IMR-90 (cell line): ENCODE results near the gene ARMH3. TPM values are rescaled to one million over a fixed set of nuclear protein-coding genes. Genes with fewer than 3 reads are reported as not detected.

Experiments
- ATAC-seq: fragments of 200-7000 bp; cut with Tn5 transposase; 2 replicates; pipeline ENCODE4 v1.9.1; 2020; ENCODE audit warnings: low read depth, mild to moderate bottlenecking, moderate library complexity
- BruUV-seq: library from RNA; stranded (reverse); fragments of 400-500 nt; replicated peaks from 2 replicates; lab custom pipeline; 2021; lab: Mats Ljungman, UMichigan
- CTCF ChIA-PET: fragments of 300-600 bp; formaldehyde crosslinking; extraction: SDS; loops from one replicate; lab custom pipeline; 2021; ENCODE audit warnings: antibody characterized with exemption; lab: Yijun Ruan, JAX
- POLR2A ChIA-PET: fragments of 300-600 bp; sonication (Branson Sonifier 250); formaldehyde crosslinking; loops from one replicate; lab custom pipeline; 2022; ENCODE audit warnings: antibody characterized with exemption; ENCODE audit not compliant: unreplicated experiment; lab: Charles Lee
- DNase-seq: peaks from one replicate; pipeline ENCODE4 v3.0.0; 2013
- H2AFZ ChIP-seq: replicated peaks from 2 replicates; pipeline ENCODE3; 2013; ENCODE audit warnings: low read length, mild to moderate bottlenecking; ENCODE audit not compliant: poor library complexity
- H2AK5ac ChIP-seq: 2 replicates; pipeline ENCODE4 v1.6.1; 2013; ENCODE audit warnings: low read depth, low read length, inconsistent platforms
- H2AK9ac ChIP-seq: replicated peaks from 2 replicates; pipeline ENCODE3; 2013; ENCODE audit warnings: mild to moderate bottlenecking, low read depth, low read length, moderate library complexity; ENCODE audit not compliant: poor library complexity
- H2BK120ac ChIP-seq: 2 replicates; pipeline ENCODE4 v1.6.1; 2013; ENCODE audit warnings: low read depth, low read length, inconsistent platforms
- H2BK15ac ChIP-seq: 3 replicates; pipeline ENCODE4 v1.6.1; 2013; ENCODE audit warnings: low read depth, low read length, inconsistent platforms
- H2BK20ac ChIP-seq: 2 replicates; pipeline ENCODE4 v1.6.1; 2013; ENCODE audit warnings: low read depth, mild to moderate bottlenecking, inconsistent platforms, low read length, moderate library complexity
- H2BK5ac ChIP-seq: 2 replicates; pipeline ENCODE4 v1.6.1; 2013; ENCODE audit warnings: mild to moderate bottlenecking, low read depth, low read length, inconsistent platforms; ENCODE audit not compliant: poor library complexity, severe bottlenecking
- H3K14ac ChIP-seq: replicated peaks from 2 replicates; pipeline ENCODE4 v1.6.1; 2013; ENCODE audit warnings: low read depth, low read length, inconsistent platforms
- H3K18ac ChIP-seq: 2 replicates; pipeline ENCODE4 v1.6.1; 2013; ENCODE audit warnings: low read depth, low read length, control low read depth
- H3K23ac ChIP-seq: 2 replicates; pipeline ENCODE4 v1.6.1; 2013; ENCODE audit warnings: low read depth, low read length, inconsistent platforms
- H3K27ac ChIP-seq: 2 replicates; pipeline ENCODE4 v1.5.1; 2013; ENCODE audit warnings: mild to moderate bottlenecking, control low read depth, low read length; ENCODE audit not compliant: insufficient read depth
- H3K27me3 ChIP-seq: 2 replicates; pipeline ENCODE4 v1.6.1; 2013; ENCODE audit warnings: low read length; ENCODE audit not compliant: control insufficient read depth, insufficient read depth
- H3K36me3 ChIP-seq: 2 replicates; pipeline ENCODE4 v1.6.1; 2013; ENCODE audit warnings: low read length, mixed read lengths; ENCODE audit not compliant: control insufficient read depth, insufficient read depth
- H3K4ac ChIP-seq: 2 replicates; pipeline ENCODE4 v1.6.1; 2013; ENCODE audit warnings: low read depth, low read length, inconsistent platforms
- H3K4me1 ChIP-seq: 2 replicates; pipeline ENCODE4 v1.6.1; 2013; ENCODE audit warnings: low read length, mixed read lengths; ENCODE audit not compliant: control insufficient read depth, insufficient read depth
- H3K4me2 ChIP-seq: 2 replicates; pipeline ENCODE4 v1.6.1; 2013; ENCODE audit warnings: low read depth, mild to moderate bottlenecking, control low read depth, low read length, moderate library complexity
- H3K4me3 ChIP-seq: 2 replicates; pipeline ENCODE4 v1.5.1; 2013; ENCODE audit warnings: low read depth, mild to moderate bottlenecking, control low read depth, low read length, moderate library complexity; ENCODE audit not compliant: insufficient read depth
- H3K56ac ChIP-seq: 2 replicates; pipeline ENCODE4 v1.6.1; 2013; ENCODE audit warnings: low read length, inconsistent platforms; ENCODE audit not compliant: insufficient read depth; ENCODE audit errors: extremely low read depth
- H3K79me1 ChIP-seq, 2 experiments: 2 replicates each; pipeline ENCODE4 v1.6.1; 2013; ENCODE audit warnings: low read length in 2 of 2, inconsistent platforms in 1 of 2, low read depth in 1 of 2
- H3K9ac ChIP-seq: 2 replicates; pipeline ENCODE4 v1.6.1; 2013; ENCODE audit warnings: low read depth, low read length, control low read depth
- H3K9me1 ChIP-seq: 2 replicates; pipeline ENCODE4 v1.6.1; 2013; ENCODE audit warnings: low read length, inconsistent platforms; ENCODE audit not compliant: insufficient read depth
- H3K9me3 ChIP-seq: 2 replicates; pipeline ENCODE4 v1.6.1; 2013; ENCODE audit warnings: low read length; ENCODE audit not compliant: control insufficient read depth, insufficient read depth
- H4K20me1 ChIP-seq: 2 replicates; pipeline ENCODE4 v1.6.1; 2013; ENCODE audit warnings: low read length, inconsistent platforms; ENCODE audit not compliant: insufficient read depth
- H4K5ac ChIP-seq: 2 replicates; pipeline ENCODE4 v1.6.1; 2013; ENCODE audit warnings: mild to moderate bottlenecking, low read depth, low read length, control low read depth
- H4K8ac ChIP-seq, 2 experiments: 2 replicates each; pipeline ENCODE4 v1.6.1; 2013; ENCODE audit warnings: low read depth in 2 of 2, low read length in 2 of 2, control low read depth in 1 of 2, inconsistent platforms in 1 of 2
- H4K91ac ChIP-seq: 2 replicates; pipeline ENCODE4 v1.6.1; 2013; ENCODE audit warnings: low read depth, low read length, inconsistent platforms; ENCODE audit not compliant: insufficient read depth
- BHLHE40 ChIP-seq: fragments of 150-350 bp; IDR thresholded peaks from 2 replicates; pipeline ENCODE4 v1.6.1; 2016; ENCODE audit warnings: mild to moderate bottlenecking, low read depth, low read length
- CEBPB ChIP-seq: IDR thresholded peaks from 2 replicates; pipeline ENCODE4 v1.6.1; 2012; ENCODE audit warnings: low read depth, low read length, improper control_type of control experiment
- CHD1 ChIP-seq: IDR thresholded peaks from 2 replicates; pipeline ENCODE4 v1.6.1; 2012; ENCODE audit warnings: low read depth, low read length, improper control_type of control experiment
- FOS ChIP-seq: fragments of 150-350 bp; IDR thresholded peaks from 2 replicates; pipeline ENCODE4 v1.6.1; 2016; ENCODE audit warnings: low read depth, low read length
- MAFK ChIP-seq: IDR thresholded peaks from 2 replicates; pipeline ENCODE4 v1.6.1; 2012; ENCODE audit warnings: low read depth, low read length, improper control_type of control experiment
- MAZ ChIP-seq: IDR thresholded peaks from 2 replicates; pipeline ENCODE4 v1.6.1; 2012; ENCODE audit warnings: low read depth, mild to moderate bottlenecking, low read length, improper control_type of control experiment, moderate library complexity, borderline replicate concordance
- MXI1 ChIP-seq: IDR thresholded peaks from 2 replicates; pipeline ENCODE4 v1.6.1; 2012; ENCODE audit warnings: low read depth, mild to moderate bottlenecking, low read length, moderate library complexity, borderline replicate concordance
- NFE2L2 ChIP-seq: fragments of 150-350 bp; IDR thresholded peaks from 2 replicates; pipeline ENCODE4 v1.6.1; 2016; ENCODE audit warnings: low read depth, mild to moderate bottlenecking, low read length
- POLR2A ChIP-seq: IDR thresholded peaks from 2 replicates; pipeline ENCODE4 v1.6.1; 2012; ENCODE audit warnings: mild to moderate bottlenecking, low read depth, low read length
- RAD21 ChIP-seq: IDR thresholded peaks from 2 replicates; pipeline ENCODE4 v1.6.1; 2012; ENCODE audit warnings: low read length, improper control_type of control experiment
- RCOR1 ChIP-seq: IDR thresholded peaks from 2 replicates; pipeline ENCODE4 v1.6.1; 2012; ENCODE audit warnings: mild to moderate bottlenecking, low read length, improper control_type of control experiment; ENCODE audit not compliant: insufficient replicate concordance
- RFX5 ChIP-seq: IDR thresholded peaks from 2 replicates; pipeline ENCODE4 v1.8.0; 2012; ENCODE audit warnings: low read depth, mild to moderate bottlenecking, low read length, moderate library complexity
- WGBS, 2 experiments: methylation state at CpG; one replicate each; pipeline versions ENCODE4 v1.1.5 to v1.1.7; 2013; ENCODE audit warnings: missing lambda C conversion rate in 2 of 2; ENCODE audit not compliant: insufficient read length in 1 of 2; ENCODE audit errors: extremely low coverage in 2 of 2; 5-methylcytosine and 5-hydroxymethylcytosine counted together
- dilution Hi-C: fragments of 300-500 bp; cut with HindIII; formaldehyde crosslinking; loops from one replicate; pipeline ENCODE4 v1.14.3; 2018; ENCODE audit warnings: low sequenced_read_pairs; ENCODE audit not compliant: unreplicated experiment
- in situ Hi-C: fragments of 300-500 bp; cut with MboI; formaldehyde crosslinking; loops from 3 replicates; pipeline ENCODE4 v1.14.3; 2019; ENCODE audit warnings: low sequenced_read_pairs, inconsistent platforms, mixed read lengths
- intact Hi-C: fragments of 100-400 bp; cut with micrococcal nuclease; formaldehyde crosslinking; loops from 2 replicates; pipeline ENCODE4 v1.10.0; 2022
- polyA plus RNA-seq, 3 experiments: library from polyadenylated mRNA; depleted of rRNA; stranded (reverse); fragments of >200 nt; gene quantifications; 2 replicates each; pipeline ENCODE4 v1.2.3, GENCODE V29; 2012; ENCODE audit warnings: low replicate concordance in 1 of 3
- total RNA-seq: library from RNA; depleted of rRNA; stranded (reverse); fragments of >200 nt; gene quantifications from 2 replicates; pipeline ENCODE4 v1.2.3, GENCODE V29; 2012
- TF ChIP-seq, protein P1 (sequence below): conservative IDR thresholded peaks from 2 replicates; pipeline ENCODE4 v1.5.1; 2012; ENCODE audit warnings: mild to moderate bottlenecking, low read depth, low read length, improper control_type of control experiment
- TF ChIP-seq, protein P2 (sequence below): fragments of 150-350 bp; IDR thresholded peaks from 2 replicates; pipeline ENCODE4 v1.6.1; 2017; ENCODE audit warnings: mild to moderate bottlenecking, antibody characterized with exemption, low read length, low read depth

ARMH3 gene
- total and polyA plus RNA-seq, 2 of the 4 experiments (the other 2 are of a cell fraction) = 12.1 to 13.1 TPM

DNA sequence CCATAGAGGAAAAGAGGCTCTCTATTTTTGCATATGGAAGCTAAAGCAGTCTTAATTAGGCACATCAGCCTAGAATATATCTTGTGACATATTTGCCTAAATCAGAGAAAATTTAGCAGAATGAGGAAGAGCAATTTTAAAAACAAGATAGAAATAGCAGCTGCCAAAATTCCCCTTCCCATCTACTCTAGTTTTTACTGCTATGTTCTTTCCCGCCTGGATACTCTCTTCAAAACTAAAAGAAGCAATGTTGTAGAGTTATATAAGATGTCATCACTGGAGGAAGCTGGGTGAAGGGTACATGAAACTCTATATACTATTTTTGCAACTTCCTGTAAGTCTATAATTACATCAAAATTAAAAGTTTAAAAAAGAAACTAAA, 87.0 kb downstream of the ARMH3 start:
- no CpG with 5 or more reads among the region's 1 CpG for WGBS, 2 experiments
- BruUV-seq = no TSS peak
- intact Hi-C loops (loop anchor here (5.0 kb wide), 2 partner anchors 47 to 62 kb away; no protein-coding TSS in a partner anchor), in situ Hi-C loops (no loop called here), dilution Hi-C loops (no loop called here)
- peaks cover 0 to 25% of the 10 kb centered on the region in 2 experiments; a peak in 3 of 4 replicates for H3K79me1 ChIP-seq
- peaks cover 6% of the 10 kb centered on the region for H3K4me1 ChIP-seq
- H2BK15ac ChIP-seq = no peak overlapping the region
- no peak overlapping the region for H4K91ac ChIP-seq
- no peak overlapping the region for H2AFZ ChIP-seq
- H2AK5ac ChIP-seq = no peak overlapping the region
- H3K36me3 ChIP-seq = peaks cover 9% of the 10 kb centered on the region
- no peak overlapping the region for H3K56ac ChIP-seq
- POLR2A ChIA-PET = no interaction called here
- ATAC-seq (no peak), DNase-seq (no peak)
- CTCF ChIA-PET = no interaction called here
- H2BK20ac ChIP-seq = no peak overlapping the region
- H3K23ac ChIP-seq = no peak overlapping the region
- H4K20me1 ChIP-seq = no peaks in the 10 kb centered on the region
- H3K4me2 ChIP-seq = no peak overlapping the region
- no peak overlapping the region for H3K18ac ChIP-seq
- H2AK9ac ChIP-seq = no peak overlapping the region
- H2BK5ac ChIP-seq = no peak overlapping the region
- H3K4me3 ChIP-seq = no peak overlapping the region
- no peak overlapping the region for H4K5ac ChIP-seq
- H3K4ac ChIP-seq = no peak overlapping the region
- no peak overlapping the region for H3K9ac ChIP-seq
- H4K8ac ChIP-seq = no peak overlapping the region
- no peaks in the 10 kb centered on the region for H3K27me3 ChIP-seq
- H3K9me3 ChIP-seq = no peaks in the 10 kb centered on the region
- H3K9me1 ChIP-seq = peaks cover 9% of the 10 kb centered on the region
- H3K27ac ChIP-seq = no peak overlapping the region
- no peak overlapping the region for H3K14ac ChIP-seq
- TF ChIP-seq RCOR1 (no peak), RAD21 (no peak), BHLHE40 (no peak), POLR2A (no peak), NFE2L2 (no peak), MAZ (no peak), RFX5 (no peak), MAFK (no peak), FOS (no peak), CHD1 (no peak), MXI1 (no peak), CEBPB (no peak)
- TF ChIP-seq, protein P1, sequence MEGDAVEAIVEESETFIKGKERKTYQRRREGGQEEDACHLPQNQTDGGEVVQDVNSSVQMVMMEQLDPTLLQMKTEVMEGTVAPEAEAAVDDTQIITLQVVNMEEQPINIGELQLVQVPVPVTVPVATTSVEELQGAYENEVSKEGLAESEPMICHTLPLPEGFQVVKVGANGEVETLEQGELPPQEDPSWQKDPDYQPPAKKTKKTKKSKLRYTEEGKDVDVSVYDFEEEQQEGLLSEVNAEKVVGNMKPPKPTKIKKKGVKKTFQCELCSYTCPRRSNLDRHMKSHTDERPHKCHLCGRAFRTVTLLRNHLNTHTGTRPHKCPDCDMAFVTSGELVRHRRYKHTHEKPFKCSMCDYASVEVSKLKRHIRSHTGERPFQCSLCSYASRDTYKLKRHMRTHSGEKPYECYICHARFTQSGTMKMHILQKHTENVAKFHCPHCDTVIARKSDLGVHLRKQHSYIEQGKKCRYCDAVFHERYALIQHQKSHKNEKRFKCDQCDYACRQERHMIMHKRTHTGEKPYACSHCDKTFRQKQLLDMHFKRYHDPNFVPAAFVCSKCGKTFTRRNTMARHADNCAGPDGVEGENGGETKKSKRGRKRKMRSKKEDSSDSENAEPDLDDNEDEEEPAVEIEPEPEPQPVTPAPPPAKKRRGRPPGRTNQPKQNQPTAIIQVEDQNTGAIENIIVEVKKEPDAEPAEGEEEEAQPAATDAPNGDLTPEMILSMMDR = no peak
- TF ChIP-seq, protein P2, sequence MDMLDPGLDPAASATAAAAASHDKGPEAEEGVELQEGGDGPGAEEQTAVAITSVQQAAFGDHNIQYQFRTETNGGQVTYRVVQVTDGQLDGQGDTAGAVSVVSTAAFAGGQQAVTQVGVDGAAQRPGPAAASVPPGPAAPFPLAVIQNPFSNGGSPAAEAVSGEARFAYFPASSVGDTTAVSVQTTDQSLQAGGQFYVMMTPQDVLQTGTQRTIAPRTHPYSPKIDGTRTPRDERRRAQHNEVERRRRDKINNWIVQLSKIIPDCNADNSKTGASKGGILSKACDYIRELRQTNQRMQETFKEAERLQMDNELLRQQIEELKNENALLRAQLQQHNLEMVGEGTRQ = no peak
- H2BK120ac ChIP-seq = no peak overlapping the region
